Thyroid gland (tissue), 4 donors: Measurements from ENCODE around the gene GALNT5. TPM values are rescaled to one million over a fixed set of nuclear protein-coding genes. Genes with fewer than 3 reads are reported as not detected.
"Not testable (repeated sequence)": the region's sequence is repeated elsewhere in the genome, so short reads cannot be mapped to it uniquely, and the experiment has no call there.

Source experiments
- DNase-seq, 2 donors: peaks; one replicate each; pipeline ENCODE4 v3.0.0-alpha.2; 2019
- H3K27ac ChIP-seq, 3 donors: fragments of 200-600 bp; sonication (generic); 1 replicate in 2 of 3; 2 replicates in 1 of 3; pipeline ENCODE4 v1.5.1; 2016 to 2019; ENCODE audit warnings: mild to moderate bottlenecking in 1 of 3, moderate library complexity in 1 of 3
- H3K27me3 ChIP-seq: fragments of 200-600 bp; sonication (generic); one replicate; pipeline ENCODE4 v1.5.1; 2019
- H3K36me3 ChIP-seq, 2 donors: fragments of 200-600 bp; sonication (generic); one replicate each; pipeline ENCODE4 v1.5.1; 2016 to 2019
- H3K4me1 ChIP-seq, 2 donors: fragments of 200-600 bp; sonication (generic); one replicate each; pipeline ENCODE4 v1.5.1; 2017 to 2019
- H3K4me3 ChIP-seq, 3 donors: fragments of 200-600 bp; sonication (generic); replicated peaks in 1 of 3; 1 replicate in 2 of 3; 2 replicates in 1 of 3; pipeline ENCODE4 v1.5.1; 2016; ENCODE audit warnings: mild to moderate bottlenecking in 1 of 3
- H3K9me3 ChIP-seq: fragments of 200-600 bp; sonication (generic); one replicate; pipeline ENCODE4 v1.5.1; 2017
- POLR2A ChIP-seq, 2 donors: fragments of 450-650 bp; IDR thresholded peaks; one replicate each; pipeline ENCODE4 v1.6.1; 2017; ENCODE audit warnings: antibody characterized with exemption in 2 of 2, mild to moderate bottlenecking in 2 of 2, moderate library complexity in 1 of 2
- WGBS, 2 donors: methylation state at CpG; one replicate each; pipeline ENCODE4 v1.1.5; 2017; 5-methylcytosine and 5-hydroxymethylcytosine counted together
- intact Hi-C: fragments of 100-400 bp; cut with DNase I; formaldehyde crosslinking; loops from one replicate; pipeline ENCODE4 v1.15.1; 2023
- total RNA-seq, 4 donors: library from RNA; depleted of rRNA; stranded (reverse); fragments of >200 nt; gene quantifications; one replicate each; pipeline ENCODE4 v1.2.3, GENCODE V29; 2016
- TF ChIP-seq, protein P1 (sequence below), 6 experiments: fragments of 200-600 bp in 3 of 6; fragments of 450-650 bp in 3 of 6; sonication (generic) in 3 of 6; IDR thresholded peaks; one replicate each; pipeline ENCODE4 v1.5.1; 2016 to 2019; ENCODE audit warnings: antibody characterized with exemption in 6 of 6, mild to moderate bottlenecking in 2 of 6, inconsistent platforms in 1 of 6, moderate library complexity in 1 of 6

GALNT5 gene
- total RNA-seq, 4 donors from 2014 or later, result 0.13 to 0.49 TPM; not detected in 2

- 84 to 90% methylated on average over 2 of the region's 2 CpGs for WGBS, 2 donors
- H3K9me3 ChIP-seq, result no peaks in the 10 kb centered on the region
- H3K27ac ChIP-seq, result no peak overlapping the region
- no peak overlapping the region for H3K4me3 ChIP-seq
- H3K27me3 ChIP-seq, result no peaks in the 10 kb centered on the region
- no peak for DNase-seq
- no peaks in the 10 kb centered on the region for H3K4me1 ChIP-seq
- intact Hi-C loops, result no loop called here
- no peaks in the 10 kb centered on the region for H3K36me3 ChIP-seq
- TF ChIP-seq, protein P1, sequence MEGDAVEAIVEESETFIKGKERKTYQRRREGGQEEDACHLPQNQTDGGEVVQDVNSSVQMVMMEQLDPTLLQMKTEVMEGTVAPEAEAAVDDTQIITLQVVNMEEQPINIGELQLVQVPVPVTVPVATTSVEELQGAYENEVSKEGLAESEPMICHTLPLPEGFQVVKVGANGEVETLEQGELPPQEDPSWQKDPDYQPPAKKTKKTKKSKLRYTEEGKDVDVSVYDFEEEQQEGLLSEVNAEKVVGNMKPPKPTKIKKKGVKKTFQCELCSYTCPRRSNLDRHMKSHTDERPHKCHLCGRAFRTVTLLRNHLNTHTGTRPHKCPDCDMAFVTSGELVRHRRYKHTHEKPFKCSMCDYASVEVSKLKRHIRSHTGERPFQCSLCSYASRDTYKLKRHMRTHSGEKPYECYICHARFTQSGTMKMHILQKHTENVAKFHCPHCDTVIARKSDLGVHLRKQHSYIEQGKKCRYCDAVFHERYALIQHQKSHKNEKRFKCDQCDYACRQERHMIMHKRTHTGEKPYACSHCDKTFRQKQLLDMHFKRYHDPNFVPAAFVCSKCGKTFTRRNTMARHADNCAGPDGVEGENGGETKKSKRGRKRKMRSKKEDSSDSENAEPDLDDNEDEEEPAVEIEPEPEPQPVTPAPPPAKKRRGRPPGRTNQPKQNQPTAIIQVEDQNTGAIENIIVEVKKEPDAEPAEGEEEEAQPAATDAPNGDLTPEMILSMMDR (IDR thresholded peaks at IDR 0.05), result no peak
- no peak for TF ChIP-seq POLR2A (IDR thresholded peaks at IDR 0.05)
Measured at GRCh38 chr2:157269060-157269459, 11.6 kb downstream of the GALNT5 start.

GRCh38 chr2:157269922-157270321 lies 12.4 kb downstream of the GALNT5 start:
- WGBS, 2 donors, result 84 to 93% methylated on average over 2 of the region's 2 CpGs
- intact Hi-C loops, result no loop called here
- H3K4me1 ChIP-seq, result no peaks in the 10 kb centered on the region
- TF ChIP-seq, protein P1 (IDR thresholded peaks at IDR 0.05), result no peak
- no peak for TF ChIP-seq POLR2A (IDR thresholded peaks at IDR 0.05)
- H3K9me3 ChIP-seq, result no peaks in the 10 kb centered on the region
- H3K36me3 ChIP-seq, result no peaks in the 10 kb centered on the region
- H3K27ac ChIP-seq, result no peak overlapping the region
- H3K27me3 ChIP-seq, result no peaks in the 10 kb centered on the region
- no peak overlapping the region for H3K4me3 ChIP-seq
- DNase-seq, result no peak

- 97 to 98% methylated on average over 1 of the region's 1 CpG for WGBS, 2 donors
- no peak for DNase-seq
- no peaks in the 10 kb centered on the region for H3K9me3 ChIP-seq
- TF ChIP-seq, protein P1 (IDR thresholded peaks at IDR 0.05), result no peak
- TF ChIP-seq POLR2A (IDR thresholded peaks at IDR 0.05), result no peak
- no peaks in the 10 kb centered on the region for H3K4me1 ChIP-seq
- no peak overlapping the region for H3K4me3 ChIP-seq
- no peaks in the 10 kb centered on the region for H3K36me3 ChIP-seq
- no peak overlapping the region for H3K27ac ChIP-seq
- intact Hi-C loops, result no loop called here
- no peaks in the 10 kb centered on the region for H3K27me3 ChIP-seq
Measured at GRCh38 chr2:157271590-157272203, 14.2 kb downstream of the GALNT5 start.

- intact Hi-C loops, result not testable (repeated sequence)
Measured at GRCh38 chr2:157279311-157279710, 21.8 kb downstream of the GALNT5 start.

DNA sequence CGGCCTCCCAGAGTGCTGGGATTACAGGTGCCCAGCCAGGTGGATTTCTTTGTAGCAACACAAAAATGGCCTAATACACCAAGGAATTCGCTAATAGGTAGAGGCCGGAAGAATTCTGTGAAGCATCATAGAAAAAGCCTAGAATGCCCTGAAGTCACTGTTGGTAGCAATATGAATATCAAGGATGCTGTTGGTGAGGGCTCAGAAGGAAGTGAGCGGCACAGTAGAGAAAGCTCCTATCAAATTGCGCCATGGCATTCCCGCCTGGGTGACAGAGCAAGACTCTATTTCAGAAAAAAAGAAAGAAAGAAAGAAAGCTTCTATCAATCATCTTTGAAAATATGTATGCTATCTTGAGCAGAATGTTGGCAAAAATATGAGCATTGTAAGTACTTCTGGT lies 23.8 kb downstream of the GALNT5 start:
- intact Hi-C loops, result no loop called here
- no peaks in the 10 kb centered on the region for H3K36me3 ChIP-seq
- no peaks in the 10 kb centered on the region for H3K27me3 ChIP-seq
- H3K4me3 ChIP-seq, result no peak overlapping the region
- H3K27ac ChIP-seq, result no peak overlapping the region
- H3K9me3 ChIP-seq, result no peaks in the 10 kb centered on the region
- no peak for TF ChIP-seq POLR2A (IDR thresholded peaks at IDR 0.05)
- TF ChIP-seq, protein P1 (IDR thresholded peaks at IDR 0.05), result no peak
- H3K4me1 ChIP-seq, result no peaks in the 10 kb centered on the region
- 92 to 97% methylated on average over 6 of the region's 6 CpGs for WGBS, 2 donors
- no peak for DNase-seq

More at GRCh38 chr2:157279311-157279710, 21.8 kb downstream of the GALNT5 start:
- H3K36me3 ChIP-seq, H3K27me3 ChIP-seq, DNase-seq, H3K4me3 ChIP-seq, H3K9me3 ChIP-seq, H3K4me1 ChIP-seq, H3K27ac ChIP-seq: not testable (repeated sequence)
- WGBS, 2 donors, result 86 to 96% methylated on average over 4 to 5 of the region's 7 CpGs
